GM04503 (cell line): Measurements from ENCODE around the gene LTN1.
"Not testable (repeated sequence)": the region's sequence is repeated elsewhere in the genome, so short reads cannot be mapped to it uniquely, and the experiment has no call there.

ENCODE experiments used
- DNase-seq: peaks from one replicate; pipeline ENCODE4 v3.0.0-alpha.2; 2012; ENCODE audit warnings: low read depth

Gene LTN1

GRCh38 chr21:28988146-28988545 lies 4.5 kb downstream of the LTN1 start:
- not testable (repeated sequence) for DNase-seq

GRCh38 chr21:28986677-28987076 lies 6.0 kb downstream of the LTN1 start:
- DNase-seq = no peak

- no peak for DNase-seq
These were observed 10.0 kb downstream of the LTN1 start for GRCh38 chr21:28982637-28983036.

GRCh38 chr21:28979092-28979491 lies 13.6 kb downstream of the LTN1 start:
- no peak for DNase-seq

GRCh38 chr21:28975397-28975796 lies 17.3 kb downstream of the LTN1 start:
- peak; percentile 68 for DNase-seq

- no peak for DNase-seq
These were observed 18.0 kb downstream of the LTN1 start for GRCh38 chr21:28974531-28975227.

- no peak for DNase-seq
These were observed 20.3 kb downstream of the LTN1 start for GRCh38 chr21:28972398-28972797.

GRCh38 chr21:28971171-28971570 lies 21.5 kb downstream of the LTN1 start:
- no peak for DNase-seq

GRCh38 chr21:28963831-28964230 lies 28.8 kb downstream of the LTN1 start:
- no peak for DNase-seq

- no peak for DNase-seq
These were observed 30.2 kb downstream of the LTN1 start for GRCh38 chr21:28962465-28962864.

- no peak for DNase-seq
These were observed 30.8 kb downstream of the LTN1 start for GRCh38 chr21:28961927-28962326.

GRCh38 chr21:28960245-28960644 lies 32.4 kb downstream of the LTN1 start:
- no peak for DNase-seq

GRCh38 chr21:28959367-28960099 lies 33.1 kb downstream of the LTN1 start:
- DNase-seq = peak; percentile 37

- DNase-seq = no peak
These were observed 39.4 kb downstream of the LTN1 start for GRCh38 chr21:28953247-28953646.

GRCh38 chr21:28952686-28953085 lies 40.0 kb downstream of the LTN1 start:
- no peak for DNase-seq

GRCh38 chr21:28949318-28949717 lies 43.4 kb downstream of the LTN1 start:
- DNase-seq = no peak

- no peak for DNase-seq
These were observed 48.4 kb downstream of the LTN1 start for GRCh38 chr21:28944296-28944695.

GRCh38 chr21:28943631-28944030 lies 49.0 kb downstream of the LTN1 start:
- DNase-seq = no peak

GRCh38 chr21:28938726-28939125 lies 54.0 kb downstream of the LTN1 start:
- no peak for DNase-seq

GRCh38 chr21:28937737-28938136 lies 54.9 kb downstream of the LTN1 start:
- DNase-seq = no peak

GRCh38 chr21:28936721-28937120 lies 56.0 kb downstream of the LTN1 start:
- DNase-seq = no peak

GRCh38 chr21:28936036-28936435 lies 56.6 kb downstream of the LTN1 start:
- peak; percentile 16 for DNase-seq

GRCh38 chr21:28932717-28933116 lies 60.0 kb downstream of the LTN1 start:
- no peak for DNase-seq
